ENCODE data around the gene SYT8.
A peak's percentile ranks its signal among the peaks of the same experiment; 100 is the strongest.

GRCh38 chr11:1882265-1883238 lies 47.8 kb downstream of the SYT8 start:
- peak; percentile 87 to 98 (median 93) for TF ChIP-seq CTCF (IDR thresholded peaks at IDR 0.05)
- TF ChIP-seq POLR2A (IDR thresholded peaks at IDR 0.05) = no peak
